Stimulated activated naive CD4-positive, alpha-beta T cell (primary cell): ENCODE results near the gene RCOR3.
"Not testable (repeated sequence)": the region's sequence is repeated elsewhere in the genome, so short reads cannot be mapped to it uniquely, and the experiment has no call there.

Experiments
- DNase-seq, 6 experiments: peaks; one replicate each; lab custom pipeline; 2025; lab: John Stamatoyannopoulos, UW

The RCOR3 gene

GRCh38 chr1:211340622-211341507 is 81.7 kb downstream of the RCOR3 start:
- no peak for DNase-seq

- DNase-seq: no peak
These were observed 82.8 kb downstream of the RCOR3 start for GRCh38 chr1:211341999-211342398.

- DNase-seq: no peak
These were observed 84.4 kb downstream of the RCOR3 start for GRCh38 chr1:211343607-211344006.

- DNase-seq: no peak
These were observed 85.0 kb downstream of the RCOR3 start for GRCh38 chr1:211344152-211344618.

- no peak for DNase-seq
These were observed 86.6 kb downstream of the RCOR3 start for GRCh38 chr1:211345719-211346118.

- peak in 1 of 6 experiments; percentile 7 for DNase-seq
These were observed 88.1 kb downstream of the RCOR3 start for GRCh38 chr1:211347077-211347844.

GRCh38 chr1:211348547-211348946 is 89.4 kb downstream of the RCOR3 start:
- DNase-seq: no peak

GRCh38 chr1:211349741-211350140 is 90.6 kb downstream of the RCOR3 start:
- DNase-seq: no peak

- DNase-seq: not testable (repeated sequence)
These were observed 92.9 kb downstream of the RCOR3 start for GRCh38 chr1:211352055-211352454.

- DNase-seq: no peak
These were observed 93.3 kb downstream of the RCOR3 start for GRCh38 chr1:211352465-211352864.

- DNase-seq: peak in 5 of 6 experiments; percentile 10 to 45 (median 29)
These were observed 93.9 kb downstream of the RCOR3 start for GRCh38 chr1:211352985-211353515.

GRCh38 chr1:211353562-211354212 is 94.5 kb downstream of the RCOR3 start:
- no peak for DNase-seq

GRCh38 chr1:211355873-211356272 is 96.7 kb downstream of the RCOR3 start:
- no peak for DNase-seq

GRCh38 chr1:211356723-211357407 is 97.7 kb downstream of the RCOR3 start:
- no peak for DNase-seq

- no peak for DNase-seq
These were observed 99.5 kb downstream of the RCOR3 start for GRCh38 chr1:211358685-211359084.

GRCh38 chr1:211359876-211360275 is 100.7 kb downstream of the RCOR3 start:
- DNase-seq: no peak

GRCh38 chr1:211361202-211361601 is 102.0 kb downstream of the RCOR3 start:
- no peak for DNase-seq
